GM12864 (cell line): ENCODE measurements around the gene MSMP.

Experiments
- DNase-seq: peaks from one replicate; pipeline ENCODE4 v3.0.0-alpha.2; 2011; ENCODE audit warnings: low read depth
- H3K4me3 ChIP-seq: 2 replicates; pipeline ENCODE4 v1.5.1; 2011; ENCODE audit warnings: mild to moderate bottlenecking, low read depth, low read length, control low read depth
- CTCF ChIP-seq: IDR thresholded peaks from 2 replicates; pipeline ENCODE4 v1.5.1; 2011; ENCODE audit warnings: low read depth, mild to moderate bottlenecking, moderate library complexity, low read length, control low read depth, inconsistent platforms; ENCODE audit errors: missing control alignments

The MSMP gene

GRCh38 chr9:35771534-35771933 lies 17.5 kb upstream of the MSMP start:
- no peak overlapping the region for H3K4me3 ChIP-seq
- DNase-seq: no peak

GRCh38 chr9:35771075-35771433 lies 17.0 kb upstream of the MSMP start:
- TF ChIP-seq CTCF: no peak
- no peak overlapping the region for H3K4me3 ChIP-seq
- DNase-seq: no peak

More at GRCh38 chr9:35771534-35771933, 17.5 kb upstream of the MSMP start:
- TF ChIP-seq CTCF: no peak

GRCh38 chr9:35769763-35770162 lies 15.7 kb upstream of the MSMP start:
- no peak for TF ChIP-seq CTCF
- no peak for DNase-seq
- H3K4me3 ChIP-seq: no peak overlapping the region

- no peak overlapping the region for H3K4me3 ChIP-seq
- no peak for DNase-seq
- no peak for TF ChIP-seq CTCF
These were observed 13.4 kb upstream of the MSMP start for GRCh38 chr9:35767458-35767857.

- no peak for DNase-seq
- TF ChIP-seq CTCF: no peak
- H3K4me3 ChIP-seq: no peak overlapping the region
These were observed 12.9 kb upstream of the MSMP start for GRCh38 chr9:35766997-35767396.

- TF ChIP-seq CTCF: no peak
- no peak for DNase-seq
- H3K4me3 ChIP-seq: no peak overlapping the region
These were observed 9.7 kb upstream of the MSMP start for GRCh38 chr9:35763803-35764202.

GRCh38 chr9:35763181-35763580 lies 9.1 kb upstream of the MSMP start:
- H3K4me3 ChIP-seq: no peak overlapping the region
- no peak for DNase-seq
- no peak for TF ChIP-seq CTCF
